ENCODE results near the gene MLX.

MLX gene

DNA sequence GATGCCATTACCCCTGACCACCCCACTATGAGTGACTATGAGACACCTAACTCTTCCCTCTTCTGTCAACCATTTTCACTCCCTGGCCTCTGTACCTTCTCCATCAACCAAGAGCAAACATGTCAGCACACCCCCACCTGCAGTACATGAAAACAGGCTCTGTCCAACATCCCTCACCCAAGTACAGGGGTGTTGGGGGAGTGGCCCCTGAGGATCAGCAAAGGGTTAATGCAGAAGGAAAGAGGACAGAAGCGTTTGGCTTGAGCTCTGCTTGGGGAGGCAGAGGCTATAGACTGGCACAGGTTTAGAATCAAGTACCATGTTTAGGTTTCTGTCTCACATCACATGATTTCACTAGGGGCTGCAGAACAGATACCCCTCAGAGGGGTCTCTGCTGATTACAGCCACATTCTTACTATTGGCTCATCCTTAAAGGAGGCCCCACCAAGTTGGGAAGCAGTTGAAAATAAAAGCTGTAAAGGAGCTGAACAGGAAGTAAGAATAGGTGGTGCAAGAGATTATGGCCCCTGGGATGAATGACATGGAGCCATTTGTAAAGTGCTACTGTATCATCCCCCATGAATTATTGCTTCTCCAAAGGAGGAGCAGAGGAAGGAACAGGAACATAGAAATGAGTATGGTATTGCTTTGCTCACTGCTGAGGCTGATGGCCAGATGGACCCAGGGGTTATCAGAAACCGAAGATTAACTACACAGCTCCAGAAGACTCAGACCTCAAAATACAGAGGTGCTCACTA is 13.1 kb downstream of the MLX start:
- Histone ChIP-seq H3K27me3 (no peaks in the 10 kb centered on the region), H3K4me3 (ENCODE audit: low read depth, low read length) (no peak overlapping the region), H3K36me3 (peaks cover 35% of the 10 kb centered on the region), H3K4me1 (no peaks in the 10 kb centered on the region; the same call in none of the 2 replicates), H3K9me3 (no peaks in the 10 kb centered on the region)
- no peak for DNase-seq
- TF ChIP-seq, protein P1, sequence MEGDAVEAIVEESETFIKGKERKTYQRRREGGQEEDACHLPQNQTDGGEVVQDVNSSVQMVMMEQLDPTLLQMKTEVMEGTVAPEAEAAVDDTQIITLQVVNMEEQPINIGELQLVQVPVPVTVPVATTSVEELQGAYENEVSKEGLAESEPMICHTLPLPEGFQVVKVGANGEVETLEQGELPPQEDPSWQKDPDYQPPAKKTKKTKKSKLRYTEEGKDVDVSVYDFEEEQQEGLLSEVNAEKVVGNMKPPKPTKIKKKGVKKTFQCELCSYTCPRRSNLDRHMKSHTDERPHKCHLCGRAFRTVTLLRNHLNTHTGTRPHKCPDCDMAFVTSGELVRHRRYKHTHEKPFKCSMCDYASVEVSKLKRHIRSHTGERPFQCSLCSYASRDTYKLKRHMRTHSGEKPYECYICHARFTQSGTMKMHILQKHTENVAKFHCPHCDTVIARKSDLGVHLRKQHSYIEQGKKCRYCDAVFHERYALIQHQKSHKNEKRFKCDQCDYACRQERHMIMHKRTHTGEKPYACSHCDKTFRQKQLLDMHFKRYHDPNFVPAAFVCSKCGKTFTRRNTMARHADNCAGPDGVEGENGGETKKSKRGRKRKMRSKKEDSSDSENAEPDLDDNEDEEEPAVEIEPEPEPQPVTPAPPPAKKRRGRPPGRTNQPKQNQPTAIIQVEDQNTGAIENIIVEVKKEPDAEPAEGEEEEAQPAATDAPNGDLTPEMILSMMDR (IDR thresholded peaks at IDR 0.05; ENCODE audit: low read depth, low read length), result no peak

DNA sequence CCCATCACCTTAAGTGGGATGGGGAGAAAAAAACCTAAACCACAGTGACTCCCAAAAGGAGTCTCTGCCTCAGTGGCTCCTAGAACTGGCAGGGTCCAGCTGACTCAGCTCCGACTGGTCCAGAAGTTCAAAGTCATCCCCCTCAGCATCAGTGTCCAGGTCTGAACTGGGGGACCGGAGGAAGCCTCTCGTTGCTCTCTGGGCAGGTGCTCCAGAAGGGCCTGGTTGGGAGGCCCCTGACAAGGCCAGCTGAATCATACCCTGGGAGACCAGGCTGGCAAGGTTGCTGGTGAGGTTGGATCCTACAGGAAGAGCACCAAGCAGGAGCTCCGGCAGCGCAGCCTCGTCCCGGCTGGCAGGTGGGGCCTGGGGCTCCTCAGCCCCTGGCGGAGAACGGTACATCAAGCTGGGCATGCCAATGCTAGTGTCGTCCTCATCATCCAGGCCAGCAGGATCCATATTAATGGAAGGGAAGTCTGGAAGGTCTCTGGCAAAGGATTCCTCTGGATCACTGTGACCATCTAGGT is 14.9 kb downstream of the MLX start:
- H3K4me3 ChIP-seq (ENCODE audit: low read depth, low read length), result no peak overlapping the region
- no peaks in the 10 kb centered on the region for H3K9me3 ChIP-seq
- no peaks in the 10 kb centered on the region for H3K27me3 ChIP-seq
- peaks cover 40% of the 10 kb centered on the region for H3K36me3 ChIP-seq
- no peaks in the 10 kb centered on the region; the same call in none of the 2 replicates for H3K4me1 ChIP-seq
- TF ChIP-seq, protein P1 (IDR thresholded peaks at IDR 0.05; ENCODE audit: low read depth, low read length), result no peak
- DNase-seq, result no peak

- Histone ChIP-seq H3K4me3 (ENCODE audit: low read depth, low read length) (no peak overlapping the region), H3K9me3 (no peaks in the 10 kb centered on the region), H3K27me3 (no peaks in the 10 kb centered on the region), H3K36me3 (peaks cover 51% of the 10 kb centered on the region), H3K4me1 (no peaks in the 10 kb centered on the region)
- no peak for DNase-seq
- TF ChIP-seq, protein P1 (IDR thresholded peaks at IDR 0.05; ENCODE audit: low read depth, low read length), result no peak
Observed at GRCh38 chr17:42584880-42585279, 18.0 kb downstream of the MLX start.

- Histone ChIP-seq H3K27me3 (no peaks in the 10 kb centered on the region), H3K4me1 (no peaks in the 10 kb centered on the region), H3K4me3 (ENCODE audit: low read depth, low read length) (no peak overlapping the region), H3K36me3 (peaks cover 56% of the 10 kb centered on the region), H3K9me3 (no peaks in the 10 kb centered on the region)
- DNase-seq, result no peak
- TF ChIP-seq, protein P1 (IDR thresholded peaks at IDR 0.05; ENCODE audit: low read depth, low read length), result no peak
Observed at GRCh38 chr17:42585353-42585752, 18.5 kb downstream of the MLX start.

DNA sequence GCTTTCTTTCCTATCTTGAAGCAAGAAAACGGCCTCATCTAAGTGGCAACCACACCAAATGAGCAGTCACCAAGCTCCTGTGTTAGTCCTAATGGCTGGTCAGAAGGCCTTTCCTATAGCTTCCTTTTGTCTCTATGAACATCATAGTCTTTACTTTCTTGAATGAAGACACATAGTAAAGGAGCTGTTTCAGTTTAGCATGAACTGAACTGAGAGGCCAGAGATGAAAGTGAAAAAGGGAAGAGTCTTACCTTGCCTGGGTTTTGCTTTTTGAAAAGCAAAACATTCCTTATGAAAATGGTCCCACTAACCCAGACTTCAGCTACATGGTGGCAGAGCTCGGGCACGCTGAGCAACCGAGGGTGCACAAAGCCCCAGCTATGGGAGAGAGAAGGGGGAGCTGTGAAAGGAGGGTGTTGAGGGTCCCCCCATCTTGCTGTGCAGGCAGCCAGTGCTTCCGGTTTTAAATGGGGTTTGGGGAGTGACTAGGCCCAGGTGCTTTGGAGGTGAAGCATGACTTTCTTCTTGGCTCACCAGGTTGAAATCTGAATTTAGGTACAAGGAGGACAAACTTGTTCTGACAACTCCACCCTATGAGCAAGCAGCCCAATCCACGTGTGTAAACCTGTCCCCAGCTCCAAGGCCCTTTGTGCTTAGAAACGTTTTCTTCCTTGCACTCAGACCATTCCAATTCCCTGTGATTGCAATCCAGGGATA is 19.8 kb downstream of the MLX start:
- peaks cover 66% of the 10 kb centered on the region for H3K36me3 ChIP-seq
- H3K27me3 ChIP-seq, result no peaks in the 10 kb centered on the region
- no peak for DNase-seq
- H3K9me3 ChIP-seq, result no peaks in the 10 kb centered on the region
- H3K4me1 ChIP-seq, result no peaks in the 10 kb centered on the region
- TF ChIP-seq, protein P1 (IDR thresholded peaks at IDR 0.05; ENCODE audit: low read depth, low read length), result no peak
- H3K4me3 ChIP-seq (ENCODE audit: low read depth, low read length), result no peak overlapping the region
